Measurements from ENCODE around the gene COG7.

GRCh38 chr16:23485841-23486240 lies 32.9 kb upstream of the COG7 start:
- TF ChIP-seq, protein P1, sequence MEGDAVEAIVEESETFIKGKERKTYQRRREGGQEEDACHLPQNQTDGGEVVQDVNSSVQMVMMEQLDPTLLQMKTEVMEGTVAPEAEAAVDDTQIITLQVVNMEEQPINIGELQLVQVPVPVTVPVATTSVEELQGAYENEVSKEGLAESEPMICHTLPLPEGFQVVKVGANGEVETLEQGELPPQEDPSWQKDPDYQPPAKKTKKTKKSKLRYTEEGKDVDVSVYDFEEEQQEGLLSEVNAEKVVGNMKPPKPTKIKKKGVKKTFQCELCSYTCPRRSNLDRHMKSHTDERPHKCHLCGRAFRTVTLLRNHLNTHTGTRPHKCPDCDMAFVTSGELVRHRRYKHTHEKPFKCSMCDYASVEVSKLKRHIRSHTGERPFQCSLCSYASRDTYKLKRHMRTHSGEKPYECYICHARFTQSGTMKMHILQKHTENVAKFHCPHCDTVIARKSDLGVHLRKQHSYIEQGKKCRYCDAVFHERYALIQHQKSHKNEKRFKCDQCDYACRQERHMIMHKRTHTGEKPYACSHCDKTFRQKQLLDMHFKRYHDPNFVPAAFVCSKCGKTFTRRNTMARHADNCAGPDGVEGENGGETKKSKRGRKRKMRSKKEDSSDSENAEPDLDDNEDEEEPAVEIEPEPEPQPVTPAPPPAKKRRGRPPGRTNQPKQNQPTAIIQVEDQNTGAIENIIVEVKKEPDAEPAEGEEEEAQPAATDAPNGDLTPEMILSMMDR (IDR thresholded peaks at IDR 0.05) = no peak
- no peak for TF ChIP-seq POLR2AphosphoS5 (IDR thresholded peaks at IDR 0.05)
- TF ChIP-seq POLR2A (IDR thresholded peaks at IDR 0.05) = no peak

Measured in transverse colon (tissue), 4 donors.